ENCODE results near the gene PBX4.

The PBX4 gene

DNA sequence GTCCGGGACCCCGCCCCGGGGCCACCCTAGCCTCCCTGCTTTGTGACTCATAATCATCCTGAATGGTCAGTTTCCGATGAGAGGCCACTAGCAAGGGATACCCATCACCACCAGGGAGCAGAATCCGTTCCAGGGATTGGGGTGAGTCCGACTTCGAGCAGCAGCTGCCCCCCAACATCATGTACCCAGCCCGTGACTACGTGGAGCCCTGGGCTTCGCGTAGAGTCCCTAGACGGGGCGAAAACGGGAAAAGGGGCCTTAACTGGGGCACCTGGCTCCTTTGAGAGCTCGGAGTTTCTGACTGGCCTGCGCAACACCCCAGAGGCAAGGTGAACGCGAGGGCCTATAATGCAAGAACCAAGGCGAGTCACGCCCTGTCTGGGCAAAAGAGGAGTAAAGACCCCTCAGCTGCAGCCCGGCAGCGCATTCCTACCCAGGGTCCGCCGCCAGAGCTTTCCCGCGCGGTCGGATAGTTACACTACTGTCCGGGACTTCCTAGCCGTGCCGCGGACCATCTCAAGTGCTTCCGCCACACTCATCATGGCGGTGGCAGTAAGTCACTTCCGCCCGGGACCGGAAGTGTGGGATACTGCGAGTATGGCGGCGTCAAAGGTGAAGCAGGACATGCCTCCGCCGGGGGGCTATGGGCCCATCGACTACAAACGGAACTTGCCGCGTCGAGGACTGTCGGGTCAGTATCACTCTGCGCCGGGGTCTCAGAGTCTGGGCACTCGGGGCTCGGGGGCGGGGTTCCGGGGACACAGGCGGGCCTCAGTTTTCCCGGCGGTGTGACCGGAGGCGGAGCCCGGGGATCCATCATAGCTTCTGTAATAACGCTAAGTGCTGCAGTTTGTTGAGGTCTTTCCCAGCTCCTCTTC, 102.6 kb downstream of the PBX4 start, which contains the start of gene NDUFA13:
Gene NDUFA13, plus strand, starts transcription at position 584 of the 878 bp plus-strand sequence. Its CDS starts 14 bp downstream, at position 598.
- Histone ChIP-seq H3K79me2 (ENCODE audit: insufficient read depth, low read length) (peaks cover 48% of the 10 kb centered on the region), H4K20me1 (ENCODE audit: low read depth, low read length) (no peaks in the 10 kb centered on the region), H2AFZ (ENCODE audit: low read depth, low read length, severe bottlenecking) (peak within 1 kb of the TSS; percentile 50), H3K27ac (ENCODE audit: low read depth, low read length) (peak within 1 kb of the TSS; percentile 65), H3K4me2 (ENCODE audit: low read depth, low read length, poor library complexity, severe bottlenecking) (peak within 1 kb of the TSS; percentile 62), H3K9me3 (ENCODE audit: insufficient read depth, low read length) (no peaks in the 10 kb centered on the region), H3K4me3 (ENCODE audit: insufficient read depth, low read length, poor library complexity, severe bottlenecking) (peak within 1 kb of the TSS; percentile 61), H3K9ac (ENCODE audit: low read length) (peak within 1 kb of the TSS; percentile 67), H3F3A (ENCODE audit: insufficient read depth) (peaks cover 18% of the 10 kb centered on the region), H3K9me2 (replicated peaks; ENCODE audit: insufficient read depth, low read length) (no peaks in the 10 kb centered on the region), H3K27me3 (ENCODE audit: low read length) (no peaks in the 10 kb centered on the region), H3K36me3 (ENCODE audit: low read length) (0 out of 2 replicates have a peak, but pooled peaks cover 7% of the 10 kb centered on the region)
- TF ChIP-seq, protein P1, sequence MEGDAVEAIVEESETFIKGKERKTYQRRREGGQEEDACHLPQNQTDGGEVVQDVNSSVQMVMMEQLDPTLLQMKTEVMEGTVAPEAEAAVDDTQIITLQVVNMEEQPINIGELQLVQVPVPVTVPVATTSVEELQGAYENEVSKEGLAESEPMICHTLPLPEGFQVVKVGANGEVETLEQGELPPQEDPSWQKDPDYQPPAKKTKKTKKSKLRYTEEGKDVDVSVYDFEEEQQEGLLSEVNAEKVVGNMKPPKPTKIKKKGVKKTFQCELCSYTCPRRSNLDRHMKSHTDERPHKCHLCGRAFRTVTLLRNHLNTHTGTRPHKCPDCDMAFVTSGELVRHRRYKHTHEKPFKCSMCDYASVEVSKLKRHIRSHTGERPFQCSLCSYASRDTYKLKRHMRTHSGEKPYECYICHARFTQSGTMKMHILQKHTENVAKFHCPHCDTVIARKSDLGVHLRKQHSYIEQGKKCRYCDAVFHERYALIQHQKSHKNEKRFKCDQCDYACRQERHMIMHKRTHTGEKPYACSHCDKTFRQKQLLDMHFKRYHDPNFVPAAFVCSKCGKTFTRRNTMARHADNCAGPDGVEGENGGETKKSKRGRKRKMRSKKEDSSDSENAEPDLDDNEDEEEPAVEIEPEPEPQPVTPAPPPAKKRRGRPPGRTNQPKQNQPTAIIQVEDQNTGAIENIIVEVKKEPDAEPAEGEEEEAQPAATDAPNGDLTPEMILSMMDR (IDR thresholded peaks at IDR 0.05; ENCODE audit: insufficient read depth, low read length, poor library complexity, severe bottlenecking) = no peak

DNA sequence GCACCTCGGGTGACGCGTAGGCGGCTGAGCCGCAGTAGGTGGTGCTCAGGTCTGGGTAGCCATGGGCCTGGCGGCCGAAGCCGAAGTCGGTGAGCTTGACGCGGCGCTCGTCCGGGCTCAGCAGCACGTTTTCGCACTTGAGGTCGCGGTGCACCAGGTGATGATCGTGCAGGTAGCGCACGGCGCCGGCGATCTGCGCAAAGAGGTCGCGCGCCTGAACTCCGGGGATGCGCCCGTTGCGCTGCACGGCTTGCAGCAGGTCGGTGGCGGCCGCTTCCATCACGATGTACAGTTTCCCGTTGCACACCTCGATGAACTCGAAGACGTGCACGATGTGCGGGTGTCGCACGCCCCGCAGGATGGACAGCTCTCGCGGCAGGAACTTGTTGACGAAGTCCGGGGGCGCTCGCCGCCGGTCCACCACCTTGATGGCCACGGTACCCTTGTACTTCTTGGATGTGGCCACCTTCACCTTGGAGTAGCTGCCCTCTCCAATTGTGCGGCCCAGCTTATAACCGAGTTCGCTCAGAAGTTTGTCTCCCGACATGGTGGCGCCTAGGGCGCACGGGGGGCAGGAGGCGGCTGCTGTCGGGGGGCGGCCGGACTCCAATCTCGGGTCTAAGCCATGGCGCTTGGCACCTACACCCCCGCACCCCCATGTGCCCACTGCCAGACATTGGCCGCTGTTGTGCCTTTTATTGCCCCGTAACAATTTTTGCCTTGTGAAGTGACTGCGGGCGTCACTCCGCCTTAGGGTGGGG, 103.4 kb downstream of the PBX4 start, which contains the start of gene TSSK6:
Gene TSSK6, minus strand, starts transcription at position 668 of the 761 bp plus-strand sequence. Its CDS starts 121 bp downstream, at position 547.
- H3K9ac ChIP-seq (ENCODE audit: low read length) = peak within 1 kb of the TSS; percentile 67
- no peaks in the 10 kb centered on the region for H3K9me3 ChIP-seq (ENCODE audit: insufficient read depth, low read length)
- H2AFZ ChIP-seq (ENCODE audit: low read depth, low read length, severe bottlenecking) = peak within 1 kb of the TSS; percentile 50
- H3K27ac ChIP-seq (ENCODE audit: low read depth, low read length) = peak within 1 kb of the TSS; percentile 65
- no peaks in the 10 kb centered on the region for H3K9me2 ChIP-seq (replicated peaks; ENCODE audit: insufficient read depth, low read length)
- peak within 1 kb of the TSS; percentile 61 for H3K4me3 ChIP-seq (ENCODE audit: insufficient read depth, low read length, poor library complexity, severe bottlenecking)
- peak within 1 kb of the TSS; percentile 62 for H3K4me2 ChIP-seq (ENCODE audit: low read depth, low read length, poor library complexity, severe bottlenecking)
- no peaks in the 10 kb centered on the region for H3K27me3 ChIP-seq (ENCODE audit: low read length)
- no peak for TF ChIP-seq EZH2phosphoT487 (conservative IDR thresholded peaks at IDR 0.05; ENCODE audit: low read length)
- TF ChIP-seq, protein P1 (IDR thresholded peaks at IDR 0.05; ENCODE audit: insufficient read depth, low read length, poor library complexity, severe bottlenecking) = no peak
- peaks cover 14% of the 10 kb centered on the region for H3F3A ChIP-seq (ENCODE audit: insufficient read depth)
- peaks cover 40% of the 10 kb centered on the region for H3K79me2 ChIP-seq (ENCODE audit: insufficient read depth, low read length)
- no peaks in the 10 kb centered on the region for H4K20me1 ChIP-seq (ENCODE audit: low read depth, low read length)
- 0 out of 2 replicates have a peak, but pooled peaks cover 1% of the 10 kb centered on the region for H3K36me3 ChIP-seq (ENCODE audit: low read length)

DNA sequence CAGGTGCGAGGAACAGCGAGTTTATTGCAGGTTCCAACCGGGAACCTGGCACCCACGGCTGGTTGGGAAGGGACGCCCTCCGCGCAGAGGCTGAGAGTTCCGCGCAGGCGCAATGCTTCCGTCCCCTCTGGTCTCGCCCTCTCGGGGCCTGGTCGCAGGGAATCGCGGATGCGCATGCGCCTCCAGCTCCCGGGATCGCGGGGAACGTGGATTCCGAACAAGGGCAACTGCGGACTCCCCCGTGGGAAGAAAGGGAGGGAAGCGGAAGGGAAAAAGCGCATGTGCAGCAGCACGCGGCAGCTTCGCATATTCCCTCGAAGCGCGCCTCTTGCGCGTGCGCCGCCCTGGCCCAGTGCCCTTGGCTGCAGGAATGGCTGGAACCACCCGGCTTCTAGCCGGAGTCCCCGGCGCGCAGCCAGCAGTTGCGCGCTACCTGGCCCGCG, 104.3 kb downstream of the PBX4 start:
- H3K27me3 ChIP-seq (ENCODE audit: low read length) = no peaks in the 10 kb centered on the region
- no peak overlapping the region for H3K27ac ChIP-seq (ENCODE audit: low read depth, low read length)
- no peaks in the 10 kb centered on the region for H3K9me2 ChIP-seq (replicated peaks; ENCODE audit: insufficient read depth, low read length)
- TF ChIP-seq EZH2phosphoT487 (conservative IDR thresholded peaks at IDR 0.05; ENCODE audit: low read length) = no peak
- TF ChIP-seq, protein P1 (IDR thresholded peaks at IDR 0.05; ENCODE audit: insufficient read depth, low read length, poor library complexity, severe bottlenecking) = no peak
- H2AFZ ChIP-seq (ENCODE audit: low read depth, low read length, severe bottlenecking) = no peak overlapping the region
- no peaks in the 10 kb centered on the region for H4K20me1 ChIP-seq (ENCODE audit: low read depth, low read length)
- peaks cover 32% of the 10 kb centered on the region for H3K79me2 ChIP-seq (ENCODE audit: insufficient read depth, low read length)
- H3K36me3 ChIP-seq (ENCODE audit: low read length) = no peaks in the 10 kb centered on the region
- peaks cover 14% of the 10 kb centered on the region for H3F3A ChIP-seq (ENCODE audit: insufficient read depth)
- H3K4me3 ChIP-seq (ENCODE audit: insufficient read depth, low read length, poor library complexity, severe bottlenecking) = no peak overlapping the region
- no peak overlapping the region for H3K4me2 ChIP-seq (ENCODE audit: low read depth, low read length, poor library complexity, severe bottlenecking)
- H3K9me3 ChIP-seq (ENCODE audit: insufficient read depth, low read length) = no peaks in the 10 kb centered on the region
- no peak overlapping the region for H3K9ac ChIP-seq (ENCODE audit: low read length)
